Fibroblast of upper back skin (primary cell): ENCODE measurements around the gene IFIH1.

ENCODE experiments used
- DNase-seq: peaks from one replicate; pipeline ENCODE4 v3.0.0-alpha.2; 2013

Gene IFIH1

DNA sequence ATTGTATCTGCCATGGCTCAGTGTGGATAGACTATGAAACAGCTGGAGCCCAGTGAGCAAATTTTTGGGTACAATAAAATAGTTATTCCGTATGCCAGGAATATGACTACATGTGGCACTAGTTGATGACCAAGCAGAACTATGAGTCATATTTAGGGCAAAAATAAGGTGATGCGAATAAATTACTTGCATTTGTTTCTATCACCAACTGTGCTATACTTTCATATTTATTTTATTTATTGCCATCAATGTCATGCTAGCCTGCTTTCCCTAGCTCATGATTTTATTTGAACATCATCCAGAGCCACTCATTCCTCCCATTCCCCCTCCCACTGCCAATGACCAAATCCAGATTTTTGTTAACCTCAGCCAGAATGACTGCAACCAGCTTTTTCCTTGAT, 61.9 kb downstream of the IFIH1 start:
- DNase-seq: peak; percentile 86

DNA sequence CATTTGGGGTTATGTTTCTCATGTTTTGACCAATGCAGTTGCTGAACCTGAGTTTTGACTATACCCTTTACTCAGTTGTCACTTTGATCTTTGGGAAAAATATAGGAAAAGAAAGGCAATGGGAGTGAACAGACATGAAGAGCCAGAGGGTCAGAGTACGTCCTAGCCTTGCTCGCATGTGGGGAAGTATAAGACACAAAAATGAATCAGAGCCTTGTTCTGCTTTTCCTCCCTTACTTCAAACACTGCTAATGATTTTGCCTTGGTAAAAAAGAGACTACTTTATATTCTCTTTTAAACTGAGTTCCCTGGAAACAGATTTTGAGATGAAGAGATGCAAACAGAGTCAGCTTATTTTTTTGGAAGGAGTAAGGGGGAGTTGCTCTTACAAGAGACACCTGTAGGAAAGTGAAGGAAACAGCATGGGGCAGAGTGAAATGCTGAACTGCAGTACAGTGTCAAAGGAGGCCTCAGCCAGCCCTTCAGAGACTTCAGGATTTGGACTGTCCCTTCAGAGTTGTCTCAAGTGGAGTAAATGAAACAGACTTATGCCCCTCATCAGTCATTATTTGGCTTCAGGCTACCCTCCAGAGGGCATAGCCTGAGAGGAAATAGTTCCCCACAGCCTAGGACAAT, 64.1 kb downstream of the IFIH1 start:
- no peak for DNase-seq

DNA sequence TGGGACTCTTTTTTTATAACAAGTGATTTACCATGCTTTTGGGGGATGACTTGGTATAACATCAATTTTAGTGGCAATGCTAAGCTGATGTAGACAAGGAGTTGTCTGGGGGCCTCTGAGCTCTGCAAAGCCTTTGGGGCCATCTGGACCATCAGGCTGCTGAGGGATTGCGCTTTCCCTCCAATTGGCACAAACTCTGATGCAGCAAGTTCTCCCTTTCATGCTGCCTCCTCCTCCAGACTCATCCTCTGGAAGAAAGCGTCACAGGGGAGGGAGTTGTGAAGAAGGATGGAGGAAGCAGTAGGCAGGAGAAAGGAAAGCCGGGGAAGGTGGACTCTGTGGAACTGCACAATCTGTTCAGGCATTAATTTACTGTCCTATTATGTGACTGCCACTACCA, 65.0 kb downstream of the IFIH1 start:
- no peak for DNase-seq

DNA sequence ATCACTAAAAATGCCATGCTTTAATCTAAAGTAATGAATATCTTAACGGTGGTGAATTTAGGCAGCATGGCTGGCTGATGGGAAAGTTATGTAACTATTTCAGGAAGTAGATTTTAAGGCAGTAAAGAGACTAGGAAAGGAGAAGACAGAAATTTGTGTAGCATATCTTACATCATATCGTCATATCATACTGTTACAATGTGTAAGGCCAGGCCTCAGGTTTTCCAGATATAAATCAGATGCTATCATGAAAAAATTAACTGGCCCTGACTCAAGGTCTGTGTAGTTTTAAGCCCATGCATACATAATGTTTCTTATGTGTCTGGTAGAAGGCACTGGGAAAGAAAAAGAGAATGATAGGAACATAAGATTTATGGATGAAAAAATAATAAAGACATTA, 66.3 kb downstream of the IFIH1 start:
- peak; percentile 81 for DNase-seq

DNA sequence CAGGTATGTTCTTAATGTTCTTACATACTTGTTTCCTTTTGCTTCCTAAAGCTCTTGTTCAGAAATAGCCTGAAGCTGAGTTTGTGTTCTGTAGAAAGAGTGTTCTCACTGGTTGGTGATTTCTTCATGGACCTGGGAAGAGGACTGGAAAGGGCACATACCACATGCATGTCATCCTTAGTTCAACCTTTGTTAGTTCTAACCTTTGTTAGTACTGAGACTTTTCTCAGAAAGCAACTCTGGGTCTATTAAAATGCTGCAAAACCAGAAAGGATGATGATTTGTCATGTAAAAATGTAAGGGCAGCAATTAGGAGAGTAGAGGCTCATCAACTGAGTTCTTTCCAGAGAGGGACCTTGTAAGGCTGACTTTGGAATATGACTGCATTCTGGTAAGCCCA, 72.7 kb downstream of the IFIH1 start:
- DNase-seq: peak; percentile 87

DNA sequence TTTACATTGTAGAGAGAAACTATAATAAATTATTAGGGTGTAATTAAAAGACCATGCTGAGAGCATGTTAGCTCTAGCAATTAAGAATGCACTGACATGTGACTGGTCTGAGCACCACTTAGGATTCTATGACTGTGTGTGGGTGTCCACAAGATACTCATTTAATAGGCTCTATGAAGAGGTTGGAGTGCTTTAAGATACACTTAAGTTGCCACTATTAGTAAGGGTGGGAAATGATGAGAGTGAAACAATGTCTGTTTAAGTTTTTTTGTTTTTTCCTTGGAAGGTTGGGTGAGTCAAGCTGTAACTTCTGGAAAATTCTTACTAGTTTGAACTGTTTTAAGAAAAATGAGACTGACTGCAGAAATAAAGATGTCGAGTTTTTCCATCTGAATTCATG, 73.4 kb downstream of the IFIH1 start:
- DNase-seq: peak; percentile 40

DNA sequence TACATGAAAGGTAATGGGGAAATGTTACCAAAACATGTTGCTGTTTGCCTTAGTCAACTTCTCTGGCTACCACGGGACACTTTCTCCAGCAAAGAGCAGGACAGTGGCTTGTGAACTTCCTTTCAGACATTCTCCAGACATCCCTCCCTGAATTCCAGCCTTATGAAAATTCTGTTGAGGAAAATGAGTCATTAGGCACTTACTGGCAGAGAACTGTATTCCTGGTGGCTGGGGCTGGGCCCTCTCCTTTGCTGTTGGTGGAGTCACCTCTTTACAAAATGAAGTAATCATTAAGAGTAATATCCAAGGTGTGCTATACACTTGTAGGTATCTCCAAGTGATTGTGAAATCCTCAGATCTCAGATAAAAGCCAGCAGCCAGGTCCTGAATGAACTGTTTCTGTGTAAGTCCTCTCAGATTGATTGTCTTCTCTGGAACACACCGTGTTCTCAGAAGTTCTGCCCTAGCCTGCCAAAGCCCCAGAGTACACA, 73.9 kb downstream of the IFIH1 start:
- peak; percentile 95 for DNase-seq

DNA sequence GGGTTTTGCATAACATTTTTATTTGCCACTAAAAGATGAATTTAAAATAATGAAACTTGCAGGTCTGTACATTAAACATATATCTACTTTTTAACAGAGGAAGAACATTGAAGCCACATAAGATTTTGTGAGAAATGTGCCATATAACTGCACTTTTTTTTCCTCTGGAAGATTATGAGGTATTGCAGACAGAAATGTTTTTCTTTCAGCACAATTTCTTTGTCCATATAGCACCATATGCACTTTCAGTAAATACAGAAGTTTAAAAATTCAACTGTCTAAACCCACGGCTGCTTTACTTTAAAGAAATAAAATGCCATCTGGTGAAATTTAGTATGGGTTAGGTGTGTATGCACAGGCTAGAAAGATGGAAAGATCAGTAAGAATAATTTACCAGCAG, 74.8 kb downstream of the IFIH1 start:
- no peak for DNase-seq

DNA sequence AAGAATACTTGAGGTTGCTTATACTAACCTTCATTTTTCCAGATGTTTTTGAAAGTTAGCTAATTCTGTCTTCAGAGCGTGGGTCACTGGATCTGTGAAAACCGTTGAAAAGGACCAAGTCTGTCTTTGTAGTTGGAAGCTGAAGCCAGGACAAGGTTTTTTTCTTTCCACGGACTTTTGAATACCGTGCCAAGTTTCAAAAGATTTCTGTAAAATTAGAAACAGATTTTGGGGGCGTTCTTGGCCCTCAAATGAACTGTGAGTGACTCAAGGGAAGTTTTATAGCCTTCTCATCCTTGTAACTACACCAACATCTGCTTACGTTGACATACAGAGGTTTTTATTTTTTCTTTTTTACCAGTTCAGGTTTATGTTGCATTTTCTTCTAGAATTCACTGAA, 75.2 kb downstream of the IFIH1 start, which contains the start of gene FAP:
Gene FAP (minus strand): TSS at position 152 of the 400 bp plus-strand sequence. CDS start 118 bp downstream, at position 34.
- peak; percentile 97 for DNase-seq

DNA sequence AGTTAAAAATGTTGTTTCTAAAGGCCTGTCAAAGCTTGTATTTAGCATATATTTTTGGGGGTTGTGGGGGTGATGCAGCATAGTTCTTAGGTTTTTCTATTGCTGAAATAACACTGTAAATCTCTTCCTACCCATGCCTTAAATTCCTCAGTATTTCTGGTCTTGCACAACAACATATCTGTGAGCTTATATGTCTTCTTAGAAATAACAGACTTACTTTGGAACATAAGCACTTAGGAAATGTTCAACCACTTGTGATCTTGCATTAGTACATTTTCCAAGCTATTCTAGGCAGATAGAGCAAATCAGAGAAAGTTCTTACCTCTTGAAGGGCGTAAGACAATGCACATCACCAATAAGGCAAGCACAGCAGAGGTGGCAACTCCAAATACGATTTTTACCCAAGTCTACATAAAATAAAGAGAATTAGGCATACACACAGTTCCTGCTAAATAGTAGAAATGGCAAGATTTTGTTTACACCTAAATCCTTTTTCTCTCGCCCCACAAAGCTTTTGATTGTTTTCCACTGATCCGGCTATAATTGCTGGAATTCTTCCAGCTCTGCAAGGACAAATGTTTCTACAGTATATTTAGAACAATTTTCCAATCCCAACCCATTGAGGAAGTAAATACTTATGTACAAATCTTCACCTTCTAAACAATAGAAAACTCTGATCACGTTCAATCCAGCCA, 75.8 kb downstream of the IFIH1 start:
- peak; percentile 92 for DNase-seq

DNA sequence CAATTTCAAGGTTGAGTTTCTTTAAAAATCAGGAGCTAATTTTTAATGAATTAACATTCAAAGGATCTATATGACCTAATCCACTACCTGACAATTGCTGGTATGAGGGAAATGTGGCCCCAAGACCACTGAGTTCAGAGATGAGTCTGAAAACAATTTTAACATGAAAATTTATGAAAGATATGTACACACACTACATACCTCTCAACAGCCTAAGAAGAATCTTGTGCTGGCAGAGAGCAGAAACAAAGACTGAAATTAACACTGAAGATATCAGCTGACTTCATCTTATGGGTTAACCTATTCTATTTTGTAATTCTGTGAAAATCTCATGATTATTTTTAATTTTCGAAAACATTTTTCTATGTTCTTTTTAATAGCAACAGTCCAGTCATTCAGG, 76.9 kb downstream of the IFIH1 start:
- DNase-seq: peak; percentile 46

DNA sequence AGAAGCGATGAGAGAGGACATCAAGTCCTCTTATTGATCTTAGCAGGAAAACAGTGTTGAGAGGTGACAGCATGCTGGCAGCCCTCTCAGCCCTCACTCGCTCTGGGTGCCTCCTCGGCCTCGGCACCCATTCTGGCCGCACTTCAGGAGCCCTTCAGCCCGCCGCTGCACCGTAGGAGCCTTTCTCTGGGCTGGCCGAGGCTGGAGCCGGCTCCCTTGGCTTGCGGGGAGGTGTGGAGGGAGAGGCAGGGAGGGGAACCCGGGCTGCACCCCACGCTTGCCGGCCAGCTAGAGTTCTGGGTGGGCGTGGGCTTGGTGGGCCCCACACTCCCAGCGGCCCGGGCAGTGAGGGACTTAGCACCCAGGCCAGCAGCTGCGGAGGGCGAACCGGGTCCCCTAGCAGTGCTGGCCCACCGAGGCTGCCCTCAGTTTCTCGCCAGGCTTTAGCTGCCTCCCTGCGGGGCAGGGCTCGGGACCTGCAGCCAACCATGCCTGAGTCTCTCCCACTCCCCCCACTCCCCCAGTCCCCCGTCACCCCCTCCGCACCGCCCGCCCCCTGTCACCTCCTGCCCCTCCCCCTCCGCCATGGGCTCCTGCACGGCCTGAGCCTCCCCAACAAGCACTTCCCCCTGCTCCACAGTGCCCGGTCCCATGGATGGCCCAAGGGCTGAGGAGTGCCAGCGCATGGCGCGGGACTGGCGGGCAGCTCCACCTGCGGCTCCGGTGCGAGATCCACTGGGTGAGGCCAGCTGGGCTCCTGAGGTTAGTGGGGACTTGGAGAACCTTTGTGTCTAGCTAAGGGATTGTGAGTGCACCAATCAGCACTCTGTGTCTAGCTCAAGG, 83.6 kb downstream of the IFIH1 start:
- no peak for DNase-seq

DNA sequence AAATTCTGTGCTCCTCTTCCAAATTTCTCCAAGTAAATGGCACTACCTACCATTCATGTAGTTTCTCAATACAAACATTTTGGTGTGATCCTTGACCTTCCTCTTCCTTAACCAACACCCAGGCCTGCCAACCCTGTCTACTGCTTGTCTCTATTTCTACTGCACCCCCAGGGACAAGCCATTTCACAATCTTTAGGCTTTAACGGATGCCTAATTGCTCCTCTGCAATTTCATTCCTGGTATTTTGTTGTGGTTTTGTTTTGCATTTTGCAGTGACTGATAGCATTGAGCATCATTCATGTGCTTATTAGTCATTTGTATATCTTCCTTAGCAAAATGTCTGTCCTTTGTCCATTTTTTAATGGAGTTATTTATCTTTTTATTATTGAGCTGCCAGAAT, 85.3 kb downstream of the IFIH1 start:
- DNase-seq: peak; percentile 81

DNA sequence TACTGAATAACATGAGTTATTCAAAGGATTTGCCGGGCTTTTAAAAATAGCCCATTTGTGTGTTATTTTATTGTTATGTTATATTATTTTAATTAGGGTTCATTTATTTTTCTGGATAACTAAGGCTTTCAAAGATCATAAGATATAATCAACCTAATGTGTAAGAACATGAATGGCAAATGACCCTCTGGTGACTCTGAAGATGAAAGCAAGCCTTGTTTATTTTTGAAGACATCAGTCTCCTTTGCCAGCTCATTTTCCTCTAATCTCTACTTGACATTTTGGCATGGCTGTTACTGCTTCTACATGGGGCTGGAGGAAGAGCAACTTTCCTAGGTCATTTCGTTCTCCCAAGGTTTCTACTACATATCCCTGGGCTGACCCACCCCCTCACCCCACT, 85.8 kb downstream of the IFIH1 start:
- no peak for DNase-seq

DNA sequence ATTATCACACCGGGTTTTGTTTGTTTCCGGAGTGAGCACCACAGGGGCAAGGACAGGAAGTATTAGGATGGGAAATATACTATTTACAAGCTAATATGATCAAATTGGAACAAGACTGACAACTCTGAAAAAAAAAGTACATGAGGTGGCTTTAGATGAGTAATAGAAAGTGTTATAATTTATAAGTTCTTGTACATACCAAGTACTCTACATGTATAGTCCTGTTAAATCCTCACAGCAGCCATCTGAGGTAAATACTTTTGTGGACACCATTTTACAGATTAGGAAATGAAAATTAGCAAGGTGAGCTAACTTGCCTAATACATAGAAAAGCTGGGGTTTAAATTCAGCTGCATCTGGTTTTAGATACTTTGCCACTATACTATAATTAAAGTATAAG, 86.5 kb downstream of the IFIH1 start:
- no peak for DNase-seq

DNA sequence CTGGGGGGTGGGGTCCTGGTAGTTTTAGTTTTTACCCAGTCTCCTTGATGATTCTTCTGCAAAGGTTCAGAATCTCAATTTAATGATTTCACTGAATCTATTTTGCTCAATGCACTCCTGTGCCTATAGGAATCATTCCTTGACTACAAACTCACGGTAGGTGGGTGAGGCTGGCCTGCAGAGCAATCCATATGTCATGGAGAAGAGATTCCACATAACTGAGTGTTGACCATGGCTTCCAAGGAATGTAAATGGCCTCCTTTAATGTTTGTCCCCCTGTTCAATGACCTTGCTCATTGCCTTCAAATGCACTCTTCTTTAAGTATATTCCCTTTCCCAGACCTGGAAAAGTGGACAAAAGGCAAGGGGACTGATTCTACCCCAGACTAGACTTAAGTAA, 87.7 kb downstream of the IFIH1 start:
- peak; percentile 31 for DNase-seq

DNA sequence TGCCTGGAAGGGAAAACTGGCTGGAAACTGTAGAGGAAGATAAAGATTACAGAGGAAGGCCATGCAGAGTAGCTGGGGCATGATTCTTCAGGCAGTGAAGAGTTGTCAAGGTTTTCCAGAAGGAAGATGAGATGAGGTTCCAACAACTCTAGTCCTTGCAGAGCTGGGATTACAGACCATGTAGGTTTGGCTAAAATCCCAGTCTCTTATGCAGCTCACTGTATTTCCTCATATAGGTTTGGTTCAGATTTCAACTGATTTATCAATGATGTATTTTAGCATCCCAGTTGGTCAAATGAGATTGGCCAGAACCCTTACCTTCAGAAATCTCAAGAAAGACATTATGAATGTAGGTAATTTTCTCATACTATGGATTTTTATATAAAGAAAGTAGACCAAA, 91.6 kb downstream of the IFIH1 start:
- peak; percentile 60 for DNase-seq

DNA sequence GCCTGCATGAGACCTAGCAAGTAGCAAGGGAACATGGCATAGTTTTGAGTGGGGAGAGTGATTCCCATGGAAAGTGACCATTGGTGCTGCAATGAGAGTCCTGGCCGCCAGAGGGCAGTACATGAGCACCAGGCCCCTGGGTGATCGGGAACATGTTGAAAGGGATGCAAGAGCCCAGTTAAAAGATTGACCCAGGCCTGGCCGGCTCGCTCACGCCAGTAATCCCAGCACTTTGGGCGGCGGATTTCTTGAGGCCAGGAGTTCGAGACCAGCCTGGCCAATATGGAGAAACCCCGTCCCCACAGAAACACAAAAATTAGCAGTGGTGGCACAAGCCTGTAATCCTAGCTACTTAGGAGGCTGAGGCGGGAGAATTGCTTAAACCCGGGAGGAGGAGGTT, 97.4 kb downstream of the IFIH1 start:
- DNase-seq: peak; percentile 68

DNA sequence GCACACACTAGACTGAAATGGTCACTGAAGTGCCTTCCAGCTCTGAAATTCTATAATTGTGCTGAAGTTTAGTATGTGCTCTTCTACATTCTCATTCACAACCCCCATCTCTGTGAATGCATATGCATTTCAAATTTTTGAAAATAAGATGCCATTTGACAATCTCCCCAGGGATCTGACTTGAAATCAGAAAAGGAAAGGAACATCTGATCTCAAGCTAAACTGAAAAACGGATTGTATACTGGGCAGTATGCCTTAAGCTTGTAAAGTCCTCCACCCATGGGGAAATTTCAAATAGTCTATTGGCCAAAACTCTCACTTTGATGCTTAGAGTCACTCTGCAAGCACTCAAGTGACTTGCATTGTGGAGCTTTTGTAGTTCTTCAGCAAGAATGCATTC, 98.1 kb downstream of the IFIH1 start:
- no peak for DNase-seq

DNA sequence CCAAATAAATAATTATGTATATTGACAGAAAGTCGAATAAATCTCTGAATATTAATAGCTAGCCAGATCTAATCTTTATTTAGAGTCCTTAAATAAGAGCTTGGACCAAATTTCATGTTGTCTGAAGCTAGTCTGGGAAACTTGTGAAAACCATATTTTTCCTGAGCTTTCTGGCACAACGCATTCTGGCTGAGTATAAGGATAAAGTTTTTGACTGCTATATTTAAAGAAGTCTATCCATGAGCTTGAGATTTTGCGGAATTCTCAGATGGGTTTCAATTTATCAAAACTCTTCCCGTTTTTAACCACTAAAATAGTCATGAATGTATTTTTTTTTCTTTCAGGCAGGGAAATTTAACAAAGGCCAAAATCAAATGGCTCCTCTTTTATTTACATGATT, 99.1 kb downstream of the IFIH1 start:
- no peak for DNase-seq

DNA sequence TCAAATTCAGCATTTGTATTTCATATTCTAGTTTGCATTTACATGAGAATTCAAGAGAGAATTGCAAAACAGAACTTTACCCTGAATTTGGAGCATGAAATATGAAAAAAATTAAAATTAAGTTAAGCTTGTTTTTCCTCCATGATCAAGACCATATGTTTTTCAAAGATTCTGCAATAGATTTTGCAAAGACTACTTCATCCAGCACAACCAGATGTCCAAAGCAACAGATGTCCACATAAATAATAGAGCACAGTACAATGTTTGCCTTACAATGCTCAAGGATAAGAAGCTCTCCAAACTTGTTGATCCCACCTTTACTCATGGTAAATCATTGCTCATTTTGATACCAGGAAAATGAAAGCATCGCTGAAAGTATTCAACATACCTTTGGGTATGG, 100.9 kb downstream of the IFIH1 start:
- DNase-seq: peak; percentile 44
